ENCODE results near the gene SLC25A48.
"Not testable (repeated sequence)": the region's sequence is repeated elsewhere in the genome, so short reads cannot be mapped to it uniquely, and the experiment has no call there.

The SLC25A48 gene

GRCh38 chr5:135857630-135858311 is 23.3 kb downstream of the SLC25A48 start:
- no peak for DNase-seq

GRCh38 chr5:135859186-135859585 is 24.7 kb downstream of the SLC25A48 start:
- not testable (repeated sequence) for DNase-seq

- DNase-seq, result no peak
These were observed 25.2 kb downstream of the SLC25A48 start for GRCh38 chr5:135859641-135860040.

GRCh38 chr5:135861641-135862040 is 27.2 kb downstream of the SLC25A48 start:
- no peak for DNase-seq

GRCh38 chr5:135862086-135862485 is 27.6 kb downstream of the SLC25A48 start:
- peak in 1 of 58 donors; percentile 24 for DNase-seq

GRCh38 chr5:135862744-135863143 is 28.3 kb downstream of the SLC25A48 start:
- DNase-seq, result no peak

- no peak for DNase-seq
These were observed 30.3 kb downstream of the SLC25A48 start for GRCh38 chr5:135864503-135865435.

- DNase-seq, result no peak
These were observed 31.6 kb downstream of the SLC25A48 start for GRCh38 chr5:135866016-135866415.

- no peak for DNase-seq
These were observed 33.1 kb downstream of the SLC25A48 start for GRCh38 chr5:135867599-135867998.

- DNase-seq, result no peak
These were observed 34.2 kb downstream of the SLC25A48 start for GRCh38 chr5:135868681-135869080.

GRCh38 chr5:135869276-135869675 is 34.8 kb downstream of the SLC25A48 start:
- DNase-seq, result no peak

GRCh38 chr5:135869935-135870334 is 35.5 kb downstream of the SLC25A48 start:
- no peak for DNase-seq

- no peak for DNase-seq
These were observed 36.9 kb downstream of the SLC25A48 start for GRCh38 chr5:135871268-135871915.

- no peak for DNase-seq
These were observed 39.4 kb downstream of the SLC25A48 start for GRCh38 chr5:135873831-135874230.

GRCh38 chr5:135874461-135874860 is 40.0 kb downstream of the SLC25A48 start:
- DNase-seq, result no peak

GRCh38 chr5:135875567-135875966 is 41.1 kb downstream of the SLC25A48 start:
- no peak for DNase-seq

GRCh38 chr5:135876146-135876545 is 41.7 kb downstream of the SLC25A48 start:
- no peak for DNase-seq

- DNase-seq, result no peak
These were observed 43.2 kb downstream of the SLC25A48 start for GRCh38 chr5:135877570-135878155.

GRCh38 chr5:135878156-135878620 is 43.7 kb downstream of the SLC25A48 start:
- peak in 3 of 58 donors; percentile 9 to 16 (median 13) for DNase-seq

GRCh38 chr5:135879591-135879990 is 45.1 kb downstream of the SLC25A48 start:
- DNase-seq, result no peak

GRCh38 chr5:135880278-135880677 is 45.8 kb downstream of the SLC25A48 start:
- no peak for DNase-seq
